ENCODE data around the gene APOL5. TPM values are rescaled to one million over a fixed set of nuclear protein-coding genes. Genes with fewer than 3 reads are reported as not detected.
"Not testable (repeated sequence)": the region's sequence is repeated elsewhere in the genome, so short reads cannot be mapped to it uniquely, and the experiment has no call there.

The APOL5 gene
- total and polyA plus RNA-seq, 8 donors: 0.07 TPM; not detected in 7

GRCh38 chr22:35697142-35697541 is 20.5 kb upstream of the APOL5 start:
- no peak for TF ChIP-seq CTCF (IDR thresholded peaks at IDR 0.05)
- FAIRE-seq: no peak
- no peak overlapping the region for H3K4me3 ChIP-seq
- no peaks in the 10 kb centered on the region for H3K4me1 ChIP-seq
- no peaks in the 10 kb centered on the region for H3K9me3 ChIP-seq
- intact Hi-C loops (cut with DNase I): no loop called here
- whole genome bisulfite sequencing, 2 donors: 68 to 72% methylated on average over 14 of the region's 14 CpGs
- H3K36me3 ChIP-seq: no peaks in the 10 kb centered on the region
- ATAC-seq: no peak
- H3K27me3 ChIP-seq: no peaks in the 10 kb centered on the region
- no peak for DNase-seq
- no peak overlapping the region for H3K27ac ChIP-seq

- WGBS, 2 donors: 65 to 68% methylated on average over 6 of the region's 6 CpGs
- ATAC-seq; intact Hi-C loops (cut with DNase I); H3K27ac ChIP-seq; H3K9me3 ChIP-seq; H3K27me3 ChIP-seq; H3K36me3 ChIP-seq; H3K4me1 ChIP-seq; H3K4me3 ChIP-seq; FAIRE-seq; DNase-seq: not testable (repeated sequence)
Measured at GRCh38 chr22:35699852-35700251, 17.8 kb upstream of the APOL5 start.

- 76 to 78% methylated on average over 7 of the region's 7 CpGs for WGBS, 2 donors
- TF ChIP-seq CTCF (IDR thresholded peaks at IDR 0.05): no peak
- H3K4me1 ChIP-seq: no peaks in the 10 kb centered on the region
- no peak overlapping the region for H3K4me3 ChIP-seq
- H3K9me3 ChIP-seq: no peaks in the 10 kb centered on the region
- H3K36me3 ChIP-seq: no peaks in the 10 kb centered on the region
- intact Hi-C loops (cut with DNase I): no loop called here
- no peak for DNase-seq
- no peak for FAIRE-seq
- no peak for ATAC-seq
- H3K27ac ChIP-seq: no peak overlapping the region
- H3K27me3 ChIP-seq: no peaks in the 10 kb centered on the region
Measured at GRCh38 chr22:35703861-35704584, 13.6 kb upstream of the APOL5 start.

GRCh38 chr22:35705141-35705540 is 12.5 kb upstream of the APOL5 start:
- no peak for ATAC-seq
- no peak for TF ChIP-seq CTCF (IDR thresholded peaks at IDR 0.05)
- no peaks in the 10 kb centered on the region for H3K9me3 ChIP-seq
- H3K27me3 ChIP-seq: no peaks in the 10 kb centered on the region
- H3K4me1 ChIP-seq: no peaks in the 10 kb centered on the region
- H3K36me3 ChIP-seq: no peaks in the 10 kb centered on the region
- no peak overlapping the region for H3K4me3 ChIP-seq
- no peak overlapping the region for H3K27ac ChIP-seq
- FAIRE-seq: no peak
- 92 to 93% methylated on average over 3 of the region's 3 CpGs for WGBS, 2 donors
- intact Hi-C loops (cut with DNase I): no loop called here
- no peak for DNase-seq

GRCh38 chr22:35708453-35708852 is 9.2 kb upstream of the APOL5 start:
- Histone ChIP-seq H3K27me3 (no peaks in the 10 kb centered on the region), H3K27ac (no peak overlapping the region), H3K4me1 (no peaks in the 10 kb centered on the region), H3K4me3 (no peak overlapping the region), H3K9me3 (no peaks in the 10 kb centered on the region), H3K36me3 (no peaks in the 10 kb centered on the region)
- 36 to 49% methylated on average over 7 of the region's 7 CpGs for WGBS, 2 donors
- intact Hi-C loops (cut with DNase I): no loop called here
- DNase-seq (no peak), ATAC-seq (no peak), FAIRE-seq (no peak)
- no peak for TF ChIP-seq CTCF (IDR thresholded peaks at IDR 0.05)

All from pancreas (tissue), 10 donors.